Keratinocyte (primary cell): ENCODE measurements around the gene RNF212B. TPM values are rescaled to one million over a fixed set of nuclear protein-coding genes. Genes with fewer than 3 reads are reported as not detected.

Experiments used
- DNase-seq: peaks from one replicate; pipeline ENCODE4 v3.0.0-alpha.2; 2011; ENCODE audit warnings: low read depth, missing footprints, low spot score
- FAIRE-seq: peaks from 2 replicates; lab custom pipeline; 2011; peaks lifted over from hg19 to GRCh38; lab: Jason Lieb, UNC
- H2AFZ ChIP-seq: 2 replicates; pipeline ENCODE4 v1.6.0; 2012; ENCODE audit warnings: low read length, control low read depth, inconsistent platforms; ENCODE audit not compliant: control insufficient read depth
- H3K27ac ChIP-seq: 2 replicates; pipeline ENCODE4 v1.5.1; 2011; ENCODE audit warnings: low read length; ENCODE audit not compliant: control insufficient read depth, insufficient read depth
- H3K27me3 ChIP-seq: 3 replicates; pipeline ENCODE4 v1.6.0; 2011; ENCODE audit warnings: low read length; ENCODE audit not compliant: control insufficient read depth, insufficient read depth; ENCODE audit errors: extremely low read depth
- H3K36me3 ChIP-seq, 2 experiments: 2 replicates in 1 of 2; 3 replicates in 1 of 2; pipeline ENCODE4 v1.5.1; 2011; ENCODE audit warnings: low read length in 2 of 2, mild to moderate bottlenecking in 1 of 2; ENCODE audit not compliant: control insufficient read depth in 2 of 2, insufficient read depth in 2 of 2; ENCODE audit errors: extremely low read depth in 1 of 2
- H3K4me1 ChIP-seq: 3 replicates; pipeline ENCODE4 v1.5.1; 2011; ENCODE audit warnings: low read length; ENCODE audit not compliant: control insufficient read depth, insufficient read depth; ENCODE audit errors: extremely low read depth
- H3K4me2 ChIP-seq: 3 replicates; pipeline ENCODE4 v1.6.0; 2011; ENCODE audit warnings: low read depth, low read length; ENCODE audit not compliant: control insufficient read depth, insufficient read depth; ENCODE audit errors: extremely low read depth
- H3K4me3 ChIP-seq, 3 experiments: fragments of 200-600 bp in 1 of 3; sonication (generic) in 1 of 3; 2 replicates in 2 of 3; 3 replicates in 1 of 3; pipeline ENCODE4 v1.5.1; 2011 to 2016; ENCODE audit warnings: low read length in 3 of 3, mild to moderate bottlenecking in 3 of 3, control low read depth in 2 of 3, inconsistent platforms in 1 of 3, low read depth in 1 of 3, mixed read lengths in 1 of 3, mixed run types in 1 of 3, moderate library complexity in 1 of 3; ENCODE audit not compliant: control insufficient read depth in 2 of 3, insufficient read depth in 2 of 3; ENCODE audit errors: extremely low read depth in 1 of 3
- H3K79me2 ChIP-seq: 2 replicates; pipeline ENCODE4 v1.6.0; 2012; ENCODE audit warnings: low read length; ENCODE audit not compliant: control insufficient read depth, insufficient read depth
- H3K9ac ChIP-seq: 3 replicates; pipeline ENCODE4 v1.6.0; 2011; ENCODE audit warnings: low read length; ENCODE audit not compliant: control insufficient read depth, insufficient read depth; ENCODE audit errors: extremely low read depth
- H3K9me1 ChIP-seq: 3 replicates; pipeline ENCODE4 v1.6.0; 2011; ENCODE audit warnings: low read length; ENCODE audit not compliant: control insufficient read depth, insufficient read depth; ENCODE audit errors: extremely low read depth
- H3K9me3 ChIP-seq: 2 replicates; pipeline ENCODE4 v1.5.1; 2012; ENCODE audit warnings: low read depth, low read length; ENCODE audit not compliant: control insufficient read depth
- H4K20me1 ChIP-seq: 3 replicates; pipeline ENCODE4 v1.6.0; 2011; ENCODE audit warnings: low read length; ENCODE audit not compliant: control insufficient read depth, insufficient read depth; ENCODE audit errors: extremely low read depth
- EZH2 ChIP-seq: IDR thresholded peaks from one replicate; pipeline ENCODE4 v1.6.1; 2012; ENCODE audit warnings: inconsistent platforms, mild to moderate bottlenecking, low read length, moderate library complexity
- dilution Hi-C: fragments of 300-500 bp; cut with MboI; formaldehyde crosslinking; loops from one replicate; pipeline ENCODE4 v1.7.0; 2020; ENCODE audit warnings: low sequenced_read_pairs; ENCODE audit not compliant: extremely low pct_ligation_motif_present
- polyA plus RNA-seq, 5 experiments: library from polyadenylated mRNA; depleted of rRNA in 3 of 5; stranded (reverse) in 3 of 5; stranded (forward) in 1 of 5; unstranded in 1 of 5; fragments of >200 nt; gene quantifications; 1 replicate in 1 of 5; 2 replicates in 3 of 5; 3 replicates in 1 of 5; pipeline versions ENCODE4 v1.2.1 to v1.2.3, GENCODE V29; 2011 to 2012; ENCODE audit warnings: missing spikeins in 2 of 5, low read depth in 1 of 5, low replicate concordance in 1 of 5
- TF ChIP-seq, protein P1 (sequence below), 3 experiments: IDR thresholded peaks in 1 of 3; conservative IDR thresholded peaks in 1 of 3; optimal IDR thresholded peaks in 1 of 3; 2 replicates in 2 of 3; 3 replicates in 1 of 3; pipeline versions ENCODE3 to v1.5.1; 2011; ENCODE audit warnings: low read length in 3 of 3, mild to moderate bottlenecking in 3 of 3, moderate library complexity in 2 of 3, control low read depth in 1 of 3, inconsistent platforms in 1 of 3; ENCODE audit not compliant: insufficient read depth in 2 of 3; ENCODE audit errors: extremely low read depth in 1 of 3

The RNF212B gene
- polyA plus RNA-seq, 1 donor (not counting 4 experiments of a cell fraction or from before 2014, with no cell fraction given) = not detected

DNA sequence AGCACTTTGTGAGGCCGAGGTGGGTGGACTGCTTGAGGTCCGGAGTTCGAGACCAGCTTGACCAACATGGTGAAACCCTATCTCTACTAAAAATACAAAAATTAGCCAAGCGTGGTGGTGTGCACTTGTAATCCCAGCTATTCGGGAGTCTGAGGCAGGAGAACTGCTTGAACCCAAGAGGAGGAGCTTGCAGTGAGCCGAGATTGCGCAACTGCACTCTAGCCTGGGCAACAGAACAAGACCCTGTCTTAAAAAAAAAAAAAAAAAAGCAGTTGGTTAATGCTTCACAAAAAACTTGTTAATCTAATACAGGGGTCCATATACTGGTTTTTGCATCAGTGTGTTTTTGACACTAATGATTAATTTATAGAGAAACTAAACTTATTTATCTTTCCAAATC is 35.7 kb upstream of the RNF212B start:
- H3K4me2 ChIP-seq = no peak overlapping the region
- no peaks in the 10 kb centered on the region for H3K9me1 ChIP-seq
- no peak overlapping the region for H2AFZ ChIP-seq
- no peaks in the 10 kb centered on the region for H4K20me1 ChIP-seq
- no peaks in the 10 kb centered on the region for H3K27me3 ChIP-seq
- dilution Hi-C loops = no loop called here
- no peaks in the 10 kb centered on the region for H3K79me2 ChIP-seq
- no peak overlapping the region for H3K4me3 ChIP-seq
- H3K36me3 ChIP-seq = no peaks in the 10 kb centered on the region
- no peak for TF ChIP-seq EZH2
- TF ChIP-seq, protein P1, sequence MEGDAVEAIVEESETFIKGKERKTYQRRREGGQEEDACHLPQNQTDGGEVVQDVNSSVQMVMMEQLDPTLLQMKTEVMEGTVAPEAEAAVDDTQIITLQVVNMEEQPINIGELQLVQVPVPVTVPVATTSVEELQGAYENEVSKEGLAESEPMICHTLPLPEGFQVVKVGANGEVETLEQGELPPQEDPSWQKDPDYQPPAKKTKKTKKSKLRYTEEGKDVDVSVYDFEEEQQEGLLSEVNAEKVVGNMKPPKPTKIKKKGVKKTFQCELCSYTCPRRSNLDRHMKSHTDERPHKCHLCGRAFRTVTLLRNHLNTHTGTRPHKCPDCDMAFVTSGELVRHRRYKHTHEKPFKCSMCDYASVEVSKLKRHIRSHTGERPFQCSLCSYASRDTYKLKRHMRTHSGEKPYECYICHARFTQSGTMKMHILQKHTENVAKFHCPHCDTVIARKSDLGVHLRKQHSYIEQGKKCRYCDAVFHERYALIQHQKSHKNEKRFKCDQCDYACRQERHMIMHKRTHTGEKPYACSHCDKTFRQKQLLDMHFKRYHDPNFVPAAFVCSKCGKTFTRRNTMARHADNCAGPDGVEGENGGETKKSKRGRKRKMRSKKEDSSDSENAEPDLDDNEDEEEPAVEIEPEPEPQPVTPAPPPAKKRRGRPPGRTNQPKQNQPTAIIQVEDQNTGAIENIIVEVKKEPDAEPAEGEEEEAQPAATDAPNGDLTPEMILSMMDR (optimal IDR thresholded peaks at IDR 0.05 in 1 of 3, IDR thresholded peaks at IDR 0.05 in 1 of 3, conservative IDR thresholded peaks at IDR 0.05 in 1 of 3; ENCODE audit: extremely low read depth in 1 of 3, insufficient read depth in 2 of 3, low read length in 3 of 3) = no peak
- no peaks in the 10 kb centered on the region for H3K9me3 ChIP-seq
- no peak overlapping the region for H3K27ac ChIP-seq
- no peak for DNase-seq
- no peaks in the 10 kb centered on the region for H3K4me1 ChIP-seq
- FAIRE-seq = no peak
- H3K9ac ChIP-seq = no peak overlapping the region

DNA sequence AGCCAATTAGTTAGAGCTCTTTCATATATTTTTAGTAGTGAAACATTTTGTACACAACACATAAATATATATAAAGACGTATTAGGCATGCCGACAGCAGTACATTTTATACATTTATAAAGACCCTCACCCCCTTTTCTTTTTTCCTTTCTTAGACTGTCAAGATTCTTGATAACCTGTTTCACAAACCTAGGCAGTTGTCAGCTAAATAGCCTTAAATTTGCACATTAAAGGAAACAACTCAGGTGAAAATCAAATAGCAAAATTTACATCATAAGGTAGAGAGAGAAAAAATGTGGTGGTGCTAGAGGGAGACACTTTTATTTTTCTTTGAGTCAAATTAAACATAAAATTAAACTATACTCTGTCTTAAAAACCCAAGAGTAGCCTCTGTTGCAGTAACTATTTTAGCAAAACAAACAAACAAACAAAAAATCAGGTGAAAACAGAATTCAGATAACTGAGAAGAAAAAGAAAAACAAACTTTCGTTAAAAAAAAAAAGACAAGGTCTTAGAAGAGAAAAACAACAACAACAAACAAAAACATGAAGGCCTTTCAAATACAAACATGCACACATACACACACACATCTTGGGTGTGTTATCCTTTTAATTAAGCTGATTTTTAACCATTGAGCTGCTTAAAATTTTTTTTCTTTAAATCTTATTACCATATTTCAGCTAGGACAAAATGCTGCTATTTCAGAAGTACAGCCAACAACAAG is 31.2 kb upstream of the RNF212B start:
- H3K36me3 ChIP-seq = no peaks in the 10 kb centered on the region
- no peaks in the 10 kb centered on the region for H4K20me1 ChIP-seq
- dilution Hi-C loops = no loop called here
- H3K9me1 ChIP-seq = no peaks in the 10 kb centered on the region
- H3K9ac ChIP-seq = no peak overlapping the region
- FAIRE-seq (no peak), DNase-seq (no peak)
- H3K4me2 ChIP-seq = no peak overlapping the region
- no peaks in the 10 kb centered on the region for H3K27me3 ChIP-seq
- no peaks in the 10 kb centered on the region for H3K9me3 ChIP-seq
- no peak overlapping the region for H3K4me3 ChIP-seq
- H3K4me1 ChIP-seq = no peaks in the 10 kb centered on the region
- no peaks in the 10 kb centered on the region for H3K79me2 ChIP-seq
- TF ChIP-seq EZH2 = no peak
- TF ChIP-seq, protein P1 (optimal IDR thresholded peaks at IDR 0.05 in 1 of 3, IDR thresholded peaks at IDR 0.05 in 1 of 3, conservative IDR thresholded peaks at IDR 0.05 in 1 of 3; ENCODE audit: extremely low read depth in 1 of 3, insufficient read depth in 2 of 3, low read length in 3 of 3) = no peak
- H2AFZ ChIP-seq = no peak overlapping the region
- no peak overlapping the region for H3K27ac ChIP-seq
